GM18519 (cell line): ENCODE results near the gene NKX3-2.

Experiments used
- ATAC-seq: cut with Tn5 transposase; IDR thresholded peaks from one replicate; pipeline ENCODE4 v1.9.1; 2021; ENCODE audit warnings: mild to moderate bottlenecking, moderate library complexity; ENCODE audit not compliant: unreplicated experiment, low FRiP score

NKX3-2 gene

GRCh38 chr4:13534344-13535063 lies 9.8 kb downstream of the NKX3-2 start:
- no peak for ATAC-seq

DNA sequence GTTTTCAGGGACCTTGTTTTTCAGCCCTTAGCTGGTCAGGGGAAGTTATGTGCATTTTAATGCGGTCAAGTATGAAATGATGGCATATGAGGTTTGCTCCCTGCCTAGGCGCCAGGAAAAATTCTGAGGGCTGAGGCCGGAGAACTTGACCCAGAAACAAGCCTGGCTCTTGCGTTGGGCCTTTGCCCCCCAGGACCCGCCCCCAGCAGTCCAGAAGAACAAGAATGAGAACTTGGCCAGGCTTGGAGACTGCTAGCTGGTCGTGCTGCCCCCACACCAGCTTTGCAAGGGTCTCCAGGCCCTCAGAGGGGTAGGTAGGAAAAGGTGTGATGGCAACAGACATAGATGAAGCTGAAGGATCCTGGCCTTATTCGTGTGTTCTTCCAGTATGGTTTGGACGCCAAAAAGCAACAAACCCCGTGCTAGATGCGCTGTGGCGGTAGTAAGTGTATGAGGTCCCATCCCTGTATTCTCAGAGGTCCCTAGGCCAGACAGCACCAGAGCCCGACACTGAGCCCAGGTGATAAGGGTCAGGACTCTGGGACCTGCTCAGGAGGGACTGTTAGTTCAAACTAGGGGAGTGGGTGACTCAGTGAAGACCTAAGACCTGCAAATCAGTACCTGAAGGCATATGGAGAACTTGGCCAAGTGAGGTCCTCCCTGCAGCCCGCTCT lies 10.5 kb downstream of the NKX3-2 start:
- ATAC-seq: no peak

GRCh38 chr4:13531625-13531998 lies 12.7 kb downstream of the NKX3-2 start:
- no peak for ATAC-seq

GRCh38 chr4:13530823-13531624 lies 13.3 kb downstream of the NKX3-2 start:
- no peak for ATAC-seq

GRCh38 chr4:13529128-13529919 lies 15.0 kb downstream of the NKX3-2 start:
- ATAC-seq: no peak

- ATAC-seq: no peak
Measured at GRCh38 chr4:13528821-13529127, 15.5 kb downstream of the NKX3-2 start.

DNA sequence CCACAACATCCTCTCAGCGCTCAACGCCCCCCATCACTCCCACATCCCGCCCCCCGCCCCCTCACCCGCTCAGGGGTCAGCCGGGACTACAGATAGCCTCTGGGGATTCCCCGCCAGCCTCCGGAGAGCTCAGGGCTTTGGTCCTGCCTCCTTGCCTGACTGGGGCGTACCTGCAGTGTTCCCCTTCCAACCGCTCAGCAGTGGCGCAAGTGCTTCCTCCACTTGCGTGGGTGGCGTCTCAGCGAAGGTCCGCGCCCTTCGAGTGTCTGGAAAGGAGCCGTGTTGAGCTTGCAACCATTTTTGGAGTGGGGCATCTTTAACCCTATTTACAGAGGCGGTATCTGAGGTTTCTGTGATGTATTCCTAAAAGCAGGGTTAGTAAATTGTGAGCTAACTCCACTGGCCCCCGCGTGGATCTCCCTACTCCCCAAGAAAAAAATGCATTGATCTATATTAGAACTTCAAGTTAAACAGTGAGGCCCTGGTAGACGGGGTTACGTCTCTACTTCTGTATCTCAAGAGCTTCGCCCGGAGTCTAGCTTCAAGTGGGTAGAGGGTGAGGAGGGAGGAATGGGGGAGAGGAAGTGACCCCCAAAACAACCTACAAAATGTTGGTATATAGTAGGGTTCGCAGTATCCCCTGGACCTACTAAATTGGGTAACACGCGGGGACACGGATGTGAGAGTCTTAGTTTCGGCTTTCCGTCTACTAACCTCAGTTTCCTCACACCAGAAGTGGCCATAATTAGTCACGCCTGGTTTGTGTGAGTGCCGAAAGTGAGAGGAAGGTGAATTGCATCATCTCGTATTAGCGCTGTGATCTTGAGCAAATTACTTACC lies 16.1 kb downstream of the NKX3-2 start:
- peak; percentile 81 for ATAC-seq

- ATAC-seq: no peak
Measured at GRCh38 chr4:13527192-13527980, 16.9 kb downstream of the NKX3-2 start.

DNA sequence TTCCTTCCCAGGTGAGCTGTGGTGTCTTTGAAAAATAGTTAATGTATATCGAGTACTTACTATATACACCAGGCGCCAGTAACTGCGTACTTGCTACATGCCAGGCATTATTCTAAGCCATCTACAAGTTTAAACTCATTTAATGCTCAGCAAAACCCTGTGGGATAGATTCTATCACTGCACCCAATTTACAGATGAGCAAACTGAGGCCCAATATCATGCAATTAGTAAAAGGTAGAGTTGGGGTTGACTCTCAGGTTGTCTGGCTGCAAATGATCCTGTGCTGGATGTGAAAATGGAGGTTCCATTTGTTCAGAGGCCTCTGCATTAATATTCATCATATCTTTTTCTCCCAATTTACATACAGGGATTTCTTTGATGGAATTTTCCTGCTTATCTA lies 17.6 kb downstream of the NKX3-2 start:
- ATAC-seq: no peak

GRCh38 chr4:13525606-13526281 lies 18.6 kb downstream of the NKX3-2 start:
- ATAC-seq: no peak

DNA sequence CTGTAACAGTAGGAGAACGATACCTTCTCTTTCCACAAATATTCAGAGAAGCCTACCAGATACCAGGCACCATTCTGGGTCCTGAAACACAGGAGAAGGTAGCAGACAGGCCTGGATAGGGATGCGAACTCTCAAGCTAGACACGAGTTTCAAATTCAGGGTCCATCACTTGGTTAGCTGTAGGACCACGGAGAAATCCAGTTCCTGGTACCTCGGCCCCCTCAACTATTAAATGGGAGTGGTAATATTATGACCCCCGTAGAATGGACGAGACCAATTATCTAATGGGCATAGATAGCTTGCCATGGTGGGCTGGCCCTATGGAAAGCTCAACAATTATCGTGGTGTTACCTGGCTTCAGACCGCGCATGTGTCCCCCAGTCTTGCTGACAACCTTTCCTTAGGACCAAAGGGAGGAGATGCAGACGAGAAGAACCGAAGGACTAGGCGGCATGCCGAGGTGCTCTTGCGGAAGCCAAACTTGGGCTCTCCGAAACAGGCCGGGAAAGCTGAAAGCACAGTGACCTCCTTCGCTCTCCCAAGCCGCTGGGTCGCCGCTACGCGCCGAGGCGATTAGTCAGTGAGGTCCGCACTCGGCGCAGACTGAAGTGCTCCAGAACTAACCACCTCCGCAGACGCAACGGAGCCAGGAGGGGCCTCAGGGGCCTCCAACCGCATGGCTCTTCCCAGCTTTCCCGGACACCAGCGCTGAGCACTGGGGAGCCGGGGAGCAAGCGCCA lies 19.6 kb downstream of the NKX3-2 start:
- no peak for ATAC-seq

DNA sequence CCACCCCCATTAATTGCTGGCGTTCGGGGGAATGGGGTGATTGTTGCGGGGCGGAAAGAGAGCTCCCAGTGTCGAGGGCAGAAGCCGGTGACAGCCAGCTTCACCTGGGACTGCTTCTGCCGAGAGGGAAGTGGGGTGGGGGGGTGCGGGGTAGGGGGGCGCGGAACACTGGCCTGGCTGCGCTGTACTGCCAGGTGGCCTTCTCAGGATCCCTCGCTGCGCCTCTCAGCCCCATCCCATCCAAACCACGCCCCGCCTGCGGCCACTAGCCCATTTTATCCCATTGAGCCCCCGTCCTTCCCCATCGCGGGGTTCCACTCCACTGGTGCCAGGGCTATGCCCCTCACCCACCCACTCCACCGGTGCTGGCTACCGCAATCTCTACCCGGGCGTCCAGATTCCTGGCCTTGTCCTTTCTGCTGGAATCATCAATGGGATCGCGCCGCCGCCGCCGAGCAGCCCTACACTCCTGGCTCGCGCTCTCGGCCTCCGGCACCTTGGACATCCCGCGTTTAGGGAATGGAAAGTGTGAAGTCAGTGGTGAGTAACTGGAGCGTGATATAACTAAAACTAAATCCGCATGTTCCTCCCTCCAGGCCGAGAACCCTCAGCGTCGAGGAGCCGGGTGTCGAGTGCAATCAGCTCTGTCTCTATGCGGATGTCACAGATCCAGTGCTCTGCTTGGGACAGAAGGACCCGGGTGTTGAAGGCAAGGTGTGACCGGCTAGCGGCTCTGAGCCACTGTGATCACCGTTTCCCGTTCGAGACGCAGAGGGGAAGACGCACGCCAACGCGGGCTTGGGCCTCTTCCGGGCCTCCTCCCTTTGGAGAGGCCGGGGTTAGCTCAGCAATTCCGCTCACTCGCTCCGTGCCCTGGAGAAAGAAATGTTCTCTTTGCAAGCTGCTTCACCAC lies 20.5 kb downstream of the NKX3-2 start:
- ATAC-seq: no peak

DNA sequence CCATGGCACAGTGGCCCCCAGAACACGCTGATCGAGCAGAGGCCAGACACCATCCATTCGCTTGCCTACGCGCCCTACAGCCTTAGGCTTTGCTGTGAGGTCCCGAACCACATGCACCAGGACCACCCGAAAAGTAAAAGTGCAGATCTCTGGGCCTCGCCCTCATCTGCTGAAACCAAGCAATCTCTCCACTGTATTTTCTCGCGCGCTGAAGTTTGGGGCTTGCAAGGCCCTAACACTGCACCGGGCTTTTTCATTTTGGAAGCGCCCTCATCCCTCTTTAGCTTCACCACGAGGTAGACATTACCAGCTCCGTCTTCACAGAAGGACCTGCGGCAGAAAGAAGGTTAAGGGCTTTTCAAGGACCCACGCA lies 21.2 kb downstream of the NKX3-2 start:
- ATAC-seq: no peak

- no peak for ATAC-seq
Measured at GRCh38 chr4:13522282-13523104, 21.8 kb downstream of the NKX3-2 start.

GRCh38 chr4:13521047-13521446 lies 23.3 kb downstream of the NKX3-2 start:
- no peak for ATAC-seq

DNA sequence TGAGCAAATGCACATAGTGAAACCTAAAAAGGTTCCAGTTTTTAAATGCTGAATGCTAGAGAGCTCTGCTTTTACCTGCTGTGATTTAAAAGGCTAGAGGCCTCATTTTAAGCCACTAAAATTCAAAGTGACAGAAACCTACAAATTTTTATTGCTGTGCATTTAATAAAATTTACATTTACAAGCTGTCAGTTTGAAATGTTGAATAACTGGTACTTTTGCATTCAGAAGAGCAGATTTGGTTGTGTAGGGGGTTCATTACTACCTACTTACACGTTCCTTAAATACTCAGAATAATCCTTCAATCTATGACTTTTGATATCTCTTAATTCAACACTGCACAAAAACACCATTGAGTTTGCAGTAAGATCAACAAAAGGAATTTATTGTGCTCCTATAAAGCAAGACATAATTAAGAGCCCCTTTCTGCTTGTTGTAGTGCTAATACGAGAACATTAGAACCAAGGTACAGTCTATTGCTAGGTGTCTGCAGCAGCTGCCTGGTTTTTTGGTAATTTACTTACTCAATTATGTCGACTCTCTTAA lies 27.9 kb downstream of the NKX3-2 start:
- no peak for ATAC-seq
